H1 (cell line): ENCODE data around the gene SPOCK2. TPM values are rescaled to one million over a fixed set of nuclear protein-coding genes. Genes with fewer than 3 reads are reported as not detected.

Experiments
- CTCF ChIA-PET: fragments of 300-600 bp; sonication (Branson Sonifier 250); formaldehyde crosslinking; loops from one replicate; lab custom pipeline; 2021; ENCODE audit not compliant: partially characterized antibody; lab: Charles Lee
- POLR2A ChIA-PET: fragments of 300-600 bp; sonication (Branson Sonifier 250); formaldehyde crosslinking; loops from one replicate; lab custom pipeline; 2021; ENCODE audit warnings: inconsistent platforms; ENCODE audit not compliant: partially characterized antibody; lab: Charles Lee
- DNase-seq, 2 experiments: peaks; one replicate each; pipeline versions ENCODE4 v3.0.0 to v3.0.0-alpha.2; 2010 to 2022; ENCODE audit warnings: low spot score in 2 of 2, low read depth in 1 of 2, mixed read lengths in 1 of 2
- FAIRE-seq: peaks from 2 replicates; lab custom pipeline; 2011; peaks lifted over from hg19 to GRCh38; lab: Jason Lieb, UNC
- H2AFZ ChIP-seq: 2 replicates; pipeline ENCODE4 v1.8.1; 2012; ENCODE audit warnings: low read length, inconsistent platforms
- H2AK5ac ChIP-seq: 2 replicates; pipeline ENCODE4 v1.6.1; 2013; ENCODE audit warnings: low read depth, low read length
- H2BK120ac ChIP-seq: replicated peaks from 2 replicates; pipeline ENCODE3; 2013; ENCODE audit warnings: low read depth, low read length, inconsistent platforms
- H2BK12ac ChIP-seq: 2 replicates; pipeline ENCODE4 v1.6.1; 2013; ENCODE audit warnings: low read depth, low read length
- H2BK15ac ChIP-seq: 2 replicates; pipeline ENCODE4 v1.6.1; 2013; ENCODE audit warnings: low read length
- H2BK20ac ChIP-seq: 2 replicates; pipeline ENCODE4 v1.6.1; 2013; ENCODE audit warnings: low read length
- H2BK5ac ChIP-seq: 2 replicates; pipeline ENCODE4 v1.6.1; 2013; ENCODE audit warnings: low read depth, low read length
- H3K14ac ChIP-seq: 2 replicates; pipeline ENCODE4 v1.6.1; 2013; ENCODE audit warnings: inconsistent platforms; ENCODE audit not compliant: insufficient read length
- H3K18ac ChIP-seq: 2 replicates; pipeline ENCODE4 v1.6.1; 2013; ENCODE audit warnings: low read length; ENCODE audit errors: extremely low read depth
- H3K23ac ChIP-seq: 2 replicates; pipeline ENCODE4 v1.6.1; 2013; ENCODE audit warnings: inconsistent platforms; ENCODE audit not compliant: insufficient read length
- H3K23me2 ChIP-seq: 2 replicates; pipeline ENCODE4 v1.6.1; 2013; ENCODE audit warnings: low read depth, low read length
- H3K27ac ChIP-seq: 2 replicates; pipeline ENCODE4 v1.6.1; 2011; ENCODE audit warnings: low read depth, low read length, inconsistent platforms
- H3K27me3 ChIP-seq, 4 experiments: replicated peaks in 1 of 4; 1 replicate in 1 of 4; 2 replicates in 3 of 4; pipeline versions ENCODE4 v1.6.1 to v1.8.1; 2011 to 2013; ENCODE audit warnings: low read length in 3 of 4, mild to moderate bottlenecking in 3 of 4, inconsistent platforms in 2 of 4, mixed read lengths in 2 of 4, moderate library complexity in 1 of 4; ENCODE audit not compliant: control insufficient read depth in 3 of 4, insufficient read depth in 3 of 4; ENCODE audit errors: extremely low read depth in 1 of 4
- H3K36me3 ChIP-seq, 4 experiments: 2 replicates each; pipeline versions ENCODE4 v1.6.1 to v1.8.1; 2011 to 2013; ENCODE audit warnings: mild to moderate bottlenecking in 4 of 4, low read length in 3 of 4, moderate library complexity in 2 of 4, control low read depth in 1 of 4, inconsistent platforms in 1 of 4; ENCODE audit not compliant: insufficient read depth in 4 of 4, control insufficient read depth in 2 of 4
- H3K4ac ChIP-seq: replicated peaks from 2 replicates; pipeline ENCODE3; 2013; ENCODE audit warnings: low read length, low read depth, mixed read lengths, inconsistent platforms; ENCODE audit not compliant: insufficient read length
- H3K4me1 ChIP-seq, 4 experiments: replicated peaks in 1 of 4; 1 replicate in 1 of 4; 2 replicates in 3 of 4; pipeline versions ENCODE4 v1.6.1 to v1.8.1; 2011 to 2013; ENCODE audit warnings: low read length in 3 of 4, inconsistent platforms in 2 of 4, mixed read lengths in 1 of 4; ENCODE audit not compliant: insufficient read depth in 4 of 4, control insufficient read depth in 3 of 4
- H3K4me2 ChIP-seq, 2 experiments: 2 replicates each; pipeline versions ENCODE4 v1.6.1 to v1.8.1; 2011 to 2013; ENCODE audit warnings: low read depth in 2 of 2, low read length in 2 of 2, control low read depth in 1 of 2, inconsistent platforms in 1 of 2, mild to moderate bottlenecking in 1 of 2; ENCODE audit not compliant: insufficient read depth in 1 of 2
- H3K4me3 ChIP-seq, 4 experiments: fragments of 200-600, 300-600 bp in 1 of 4; sonication (generic), shearing (Covaris generic), sonication (Bioruptor Twin) in 1 of 4; 2 replicates each; pipeline versions ENCODE4 v1.5.1 to v1.8.1; 2011 to 2016; ENCODE audit warnings: low read length in 4 of 4, low read depth in 3 of 4, control low read depth in 2 of 4, inconsistent platforms in 2 of 4, mild to moderate bottlenecking in 2 of 4, mixed read lengths in 1 of 4, moderate library complexity in 1 of 4; ENCODE audit not compliant: insufficient read depth in 2 of 4; ENCODE audit errors: extremely low read depth in 1 of 4
- H3K56ac ChIP-seq: replicated peaks from 2 replicates; pipeline ENCODE3; 2013; ENCODE audit warnings: low read depth, mild to moderate bottlenecking, mixed read lengths, low read length, inconsistent platforms; ENCODE audit not compliant: insufficient read length
- H3K79me1 ChIP-seq: 2 replicates; pipeline ENCODE4 v1.6.1; 2013; ENCODE audit warnings: low read depth, low read length, control low read depth
- H3K79me2 ChIP-seq, 2 experiments: 2 replicates each; pipeline versions ENCODE4 v1.6.1 to v1.8.1; 2012 to 2013; ENCODE audit warnings: low read length in 2 of 2, mild to moderate bottlenecking in 2 of 2, inconsistent platforms in 1 of 2; ENCODE audit not compliant: insufficient read depth in 2 of 2, control insufficient read depth in 1 of 2
- H3K9ac ChIP-seq, 4 experiments: replicated peaks in 1 of 4; 1 replicate in 1 of 4; 2 replicates in 3 of 4; pipeline versions ENCODE4 v1.6.1 to v1.8.1; 2011 to 2013; ENCODE audit warnings: low read depth in 3 of 4, low read length in 3 of 4, control low read depth in 2 of 4, mild to moderate bottlenecking in 2 of 4, moderate library complexity in 2 of 4, inconsistent platforms in 1 of 4; ENCODE audit errors: extremely low read depth in 1 of 4
- H3K9me3 ChIP-seq, 2 experiments: 2 replicates each; pipeline versions ENCODE4 v1.6.1 to v1.8.1; 2012 to 2013; ENCODE audit warnings: mild to moderate bottlenecking in 2 of 2, moderate library complexity in 2 of 2, control low read depth in 1 of 2, inconsistent platforms in 1 of 2, low read depth in 1 of 2, low read length in 1 of 2, mixed read lengths in 1 of 2; ENCODE audit not compliant: insufficient read depth in 2 of 2
- H4K20me1 ChIP-seq, 2 experiments: replicated peaks in 1 of 2; 2 replicates each; pipeline versions ENCODE3 to v1.8.1; 2011 to 2013; ENCODE audit warnings: inconsistent platforms in 2 of 2, low read length in 2 of 2, mild to moderate bottlenecking in 1 of 2; ENCODE audit not compliant: insufficient read depth in 2 of 2, control insufficient read depth in 1 of 2
- H4K5ac ChIP-seq: 2 replicates; pipeline ENCODE4 v1.6.1; 2013; ENCODE audit warnings: low read length, low read depth, mixed read lengths, inconsistent platforms; ENCODE audit not compliant: insufficient read length
- H4K8ac ChIP-seq: 2 replicates; pipeline ENCODE4 v1.8.0; 2013; ENCODE audit warnings: mild to moderate bottlenecking, moderate library complexity, low read length, inconsistent platforms; ENCODE audit not compliant: insufficient read depth; ENCODE audit errors: extremely low read depth
- H4K91ac ChIP-seq: replicated peaks from 2 replicates; pipeline ENCODE3; 2013; ENCODE audit warnings: low read length, mixed read lengths, inconsistent platforms; ENCODE audit not compliant: insufficient read length
- ATF3 ChIP-seq: IDR thresholded peaks from 2 replicates; pipeline ENCODE4 v1.6.1; 2011; ENCODE audit warnings: low read depth, mild to moderate bottlenecking, low read length; ENCODE audit not compliant: insufficient read depth
- EP300 ChIP-seq, 2 experiments: IDR thresholded peaks; 1 replicate in 1 of 2; 2 replicates in 1 of 2; pipeline ENCODE4 v1.6.1; 2011 to 2012; ENCODE audit warnings: low read depth in 2 of 2, low read length in 2 of 2, mild to moderate bottlenecking in 2 of 2, borderline replicate concordance in 1 of 2, inconsistent platforms in 1 of 2, moderate library complexity in 1 of 2
- GABPA ChIP-seq: IDR thresholded peaks from 2 replicates; pipeline ENCODE4 v1.6.1; 2011; ENCODE audit warnings: mild to moderate bottlenecking, low read length, moderate library complexity, borderline replicate concordance; ENCODE audit not compliant: insufficient read depth
- MAFK ChIP-seq: IDR thresholded peaks from 2 replicates; pipeline ENCODE4 v1.6.1; 2012; ENCODE audit warnings: low read depth, mild to moderate bottlenecking, improper control_type of control experiment, low read length
- SP4 ChIP-seq: IDR thresholded peaks from 2 replicates; pipeline ENCODE4 v1.6.1; 2012; ENCODE audit warnings: low read length, inconsistent platforms
- ZNF274 ChIP-seq: IDR thresholded peaks from 2 replicates; pipeline ENCODE4 v1.7.0; 2012; ENCODE audit warnings: low read length, borderline replicate concordance; ENCODE audit errors: extremely low read depth
- WGBS, 2 experiments: shearing (Covaris generic) in 1 of 2; methylation state at CpG; one replicate each; pipeline versions ENCODE4 v1.1.6 to v1.1.7; 2013 to 2015; ENCODE audit warnings: low lambda C conversion rate in 2 of 2, mixed read lengths in 2 of 2, inconsistent platforms in 1 of 2, low coverage in 1 of 2, missing lambda C conversion rate in 1 of 2; ENCODE audit not compliant: insufficient replicate concordance in 2 of 2, insufficient coverage in 1 of 2, insufficient read length in 1 of 2; ENCODE audit errors: extremely low coverage in 1 of 2, missing lambda C conversion rate in 1 of 2; 5-methylcytosine and 5-hydroxymethylcytosine counted together
- polyA plus RNA-seq, 7 experiments: library from polyadenylated mRNA; depleted of rRNA in 3 of 7; stranded (reverse) in 5 of 7; unstranded in 2 of 7; fragments of >200 nt in 5 of 7; fragments of 200-250 nt in 2 of 7; gene quantifications; 1 replicate in 5 of 7; 2 replicates in 1 of 7; 4 replicates in 1 of 7; pipeline versions ENCODE4 v1.2.1 to v1.2.3, GENCODE V29; 2011 to 2013; ENCODE audit warnings: missing spikeins in 2 of 7, mixed read lengths in 2 of 7
- total RNA-seq: library from RNA; stranded (reverse); fragmentation: NEBNext Ultra II Directional; extraction: Animal tissue kit (Norgen Biotek cat#: 25700); gene quantifications from 2 replicates; pipeline ENCODE4 v1.2.1, GENCODE V29; 2021
- TF ChIP-seq, protein P1 (sequence below): IDR thresholded peaks from 2 replicates; pipeline ENCODE4 v1.6.1; 2011; ENCODE audit warnings: low read length, improper control_type of control experiment

SPOCK2 gene
- total and polyA plus RNA-seq, 2 of the 8 experiments (the other 6 are each of a cell fraction or from before 2014, with no cell fraction given), result 1.5 to 1.9 TPM

DNA sequence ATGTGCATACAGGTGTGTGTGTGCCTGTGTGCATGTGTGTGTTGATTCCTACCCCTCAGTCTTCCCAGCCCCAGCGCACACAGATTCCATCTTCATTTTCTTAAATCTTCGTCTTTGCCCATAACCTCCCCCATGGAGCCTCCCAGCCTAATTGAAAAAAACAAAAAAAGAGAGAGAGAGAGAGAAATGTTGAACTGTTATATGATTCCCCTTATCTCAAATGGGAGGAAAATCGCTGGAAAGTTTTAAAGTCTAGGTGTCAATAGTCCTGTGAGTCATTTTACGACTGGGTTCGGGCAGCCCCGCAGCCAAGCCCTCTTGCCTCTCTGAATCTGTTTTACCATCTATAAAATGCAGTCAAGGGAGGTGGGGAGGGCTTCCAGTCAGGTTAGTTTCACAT, 60.9 kb downstream of the SPOCK2 start:
- Histone ChIP-seq H3K9ac (no peak overlapping the region), H3K23ac (no peak overlapping the region), H3K79me2 (no peaks in the 10 kb centered on the region), H4K91ac (no peak overlapping the region), H3K4me1 (no peaks in the 10 kb centered on the region; a peak in 1 of 7 replicates), H3K79me1 (no peaks in the 10 kb centered on the region), H2AK5ac (no peak overlapping the region), H3K9me3 (no peaks in the 10 kb centered on the region), H2BK120ac (no peak overlapping the region), H4K8ac (no peak overlapping the region), H3K27ac (no peak overlapping the region), H4K5ac (no peak overlapping the region), H3K4ac (no peak overlapping the region), H3K27me3 (no peaks in the 10 kb centered on the region), H3K23me2 (no peaks in the 10 kb centered on the region), H3K4me3 (no peak overlapping the region), H3K36me3 (no peaks in the 10 kb centered on the region), H3K56ac (no peak overlapping the region), H2BK12ac (no peak overlapping the region), H3K18ac (no peak overlapping the region), H2BK15ac (no peak overlapping the region), H2BK20ac (no peak overlapping the region), H3K4me2 (no peak overlapping the region), H4K20me1 (no peaks in the 10 kb centered on the region), H2BK5ac (no peak overlapping the region), H3K14ac (no peak overlapping the region), H2AFZ (no peak overlapping the region)
- TF ChIP-seq ATF3 (no peak), ZNF274 (no peak), EP300 (IDR thresholded peaks at IDR 0.05; ENCODE audit: borderline replicate concordance in 1 of 2, low read depth in 2 of 2, low read length in 2 of 2) (no peak), SP4 (no peak), GABPA (no peak), MAFK (no peak)
- TF ChIP-seq, protein P1, sequence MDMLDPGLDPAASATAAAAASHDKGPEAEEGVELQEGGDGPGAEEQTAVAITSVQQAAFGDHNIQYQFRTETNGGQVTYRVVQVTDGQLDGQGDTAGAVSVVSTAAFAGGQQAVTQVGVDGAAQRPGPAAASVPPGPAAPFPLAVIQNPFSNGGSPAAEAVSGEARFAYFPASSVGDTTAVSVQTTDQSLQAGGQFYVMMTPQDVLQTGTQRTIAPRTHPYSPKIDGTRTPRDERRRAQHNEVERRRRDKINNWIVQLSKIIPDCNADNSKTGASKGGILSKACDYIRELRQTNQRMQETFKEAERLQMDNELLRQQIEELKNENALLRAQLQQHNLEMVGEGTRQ, result no peak
- ChIA-PET CTCF (no interaction called here), POLR2A (no interaction called here)
- DNase-seq, result no peak
- WGBS, 2 experiments, result 93% methylated on average over 6 of the region's 6 CpGs; no CpG with 5 or more reads in 1 of the 2 experiments
- no peak for FAIRE-seq
